K562 (cell line): ENCODE measurements around the gene UQCRC2. TPM values are rescaled to one million over a fixed set of nuclear protein-coding genes. Genes with fewer than 3 reads are reported as not detected.

ENCODE experiments used
- ATAC-seq: fragments of 200-7000 bp; cut with Tn5 transposase; 3 replicates; pipeline ENCODE4 v1.9.1; 2020; ENCODE audit warnings: moderate library complexity
- BruUV-seq: library from RNA; stranded (reverse); fragments of 400-500 nt; replicated peaks from 2 replicates; lab custom pipeline; 2021; lab: Mats Ljungman, UMichigan
- CTCF ChIA-PET: fragments of 300-600 bp; formaldehyde crosslinking; extraction: SDS; loops from one replicate; lab custom pipeline; 2021; ENCODE audit warnings: low intra/inter-chr PET ratio; lab: Yijun Ruan, JAX
- POLR2A ChIA-PET: fragments of 300-600, 350-650 bp; sonication (Branson Sonifier 250); formaldehyde crosslinking; extraction: SDS; loops from one replicate; lab custom pipeline; 2021; ENCODE audit warnings: antibody characterized with exemption, inconsistent platforms; lab: Yijun Ruan, JAX
- DNase-seq, 4 experiments: peaks; one replicate each; pipeline versions ENCODE4 v3.0.0 to v3.0.0-alpha.2; 2011 to 2018; ENCODE audit warnings: low spot score in 3 of 4, mixed read lengths in 3 of 4; ENCODE audit errors: extremely low read depth in 1 of 4
- FAIRE-seq: peaks from 2 replicates; lab custom pipeline; 2011; peaks lifted over from hg19 to GRCh38; lab: Jason Lieb, UNC
- H2AFZ ChIP-seq: 2 replicates; pipeline ENCODE4 v1.6.0; 2011; ENCODE audit warnings: low read depth, low read length, control low read depth, inconsistent platforms
- H3K27ac ChIP-seq: fragments of 200-600 bp; 3 replicates; pipeline ENCODE4 v1.8.0; 2011; ENCODE audit warnings: low read depth, mild to moderate bottlenecking, control low read depth, inconsistent platforms, low read length, moderate library complexity, mixed read lengths; ENCODE audit errors: extremely low read depth
- H3K27me3 ChIP-seq, 2 experiments: fragments of 300-600 bp in 1 of 2; 2 replicates in 1 of 2; 3 replicates in 1 of 2; pipeline versions ENCODE4 v1.6.0 to v1.8.0; 2011; ENCODE audit warnings: inconsistent platforms in 2 of 2, low read length in 2 of 2, mild to moderate bottlenecking in 1 of 2, mixed read lengths in 1 of 2, moderate library complexity in 1 of 2; ENCODE audit not compliant: control insufficient read depth in 2 of 2, insufficient read depth in 2 of 2
- H3K36me3 ChIP-seq: fragments of 300-600 bp; 3 replicates; pipeline ENCODE4 v1.8.0; 2011; ENCODE audit warnings: mild to moderate bottlenecking, low read length, inconsistent platforms; ENCODE audit not compliant: control insufficient read depth, insufficient read depth
- H3K4me1 ChIP-seq, 2 experiments: fragments of 200-600 bp in 1 of 2; replicated peaks in 1 of 2; 2 replicates in 1 of 2; 3 replicates in 1 of 2; pipeline versions ENCODE4 v1.5.1 to v1.8.0; 2011; ENCODE audit warnings: inconsistent platforms in 2 of 2, low read length in 2 of 2, mild to moderate bottlenecking in 1 of 2, mixed read lengths in 1 of 2, moderate library complexity in 1 of 2; ENCODE audit not compliant: control insufficient read depth in 2 of 2, insufficient read depth in 2 of 2
- H3K4me2 ChIP-seq: 2 replicates; pipeline ENCODE4 v1.6.1; 2011; ENCODE audit warnings: low read length, control low read depth, inconsistent platforms, mixed read lengths; ENCODE audit not compliant: insufficient read depth
- H3K4me3 ChIP-seq: fragments of 200-600 bp; sonication (generic), shearing (Covaris generic); 2 replicates; pipeline ENCODE4 v1.5.1; 2016; ENCODE audit warnings: control low read depth, inconsistent platforms
- H3K79me2 ChIP-seq: fragments of 200-600 bp; 3 replicates; pipeline ENCODE4 v1.8.0; 2011; ENCODE audit warnings: low read length, inconsistent platforms; ENCODE audit not compliant: control insufficient read depth, insufficient read depth
- H3K9ac ChIP-seq, 2 experiments: 2 replicates each; pipeline versions ENCODE4 v1.6.0 to v1.6.1; 2011; ENCODE audit warnings: low read depth in 2 of 2, low read length in 2 of 2, control low read depth in 1 of 2, inconsistent platforms in 1 of 2, mild to moderate bottlenecking in 1 of 2, mixed read lengths in 1 of 2; ENCODE audit not compliant: insufficient read depth in 1 of 2
- H3K9me1 ChIP-seq: one replicate; pipeline ENCODE4 v1.6.0; 2011; ENCODE audit warnings: inconsistent platforms, mild to moderate bottlenecking, low read length, moderate library complexity; ENCODE audit not compliant: control insufficient read depth, insufficient read depth
- H3K9me3 ChIP-seq: replicated peaks from 2 replicates; pipeline ENCODE4 v1.5.1; 2011; ENCODE audit warnings: low read depth, low read length, inconsistent platforms; ENCODE audit not compliant: control insufficient read depth, insufficient read depth
- H4K20me1 ChIP-seq: replicated peaks from 2 replicates; pipeline ENCODE4 v1.6.1; 2011; ENCODE audit warnings: low read length, inconsistent platforms, mixed read lengths; ENCODE audit not compliant: control insufficient read depth, insufficient read depth
- COPS2 ChIP-seq: fragments of 450-650 bp; conservative IDR thresholded peaks from 2 replicates; pipeline ENCODE4 v1.6.1; 2016; ENCODE audit warnings: mild to moderate bottlenecking, moderate library complexity
- MEF2D ChIP-seq: conservative IDR thresholded peaks from 2 replicates; pipeline ENCODE4 v1.6.1; 2016; ENCODE audit warnings: low read depth, missing genetic modification characterization, missing compliant biosample characterization
- MIER1 ChIP-seq: fragments of 450-650 bp; IDR thresholded peaks from 2 replicates; pipeline ENCODE4 v1.6.1; 2016; ENCODE audit warnings: antibody characterized with exemption, mild to moderate bottlenecking, low read depth
- NR2C1 ChIP-seq, 2 experiments: fragments of 450-650 bp; IDR thresholded peaks; 2 replicates each; pipeline ENCODE4 v1.6.1; 2017; ENCODE audit warnings: mild to moderate bottlenecking in 2 of 2, antibody characterized with exemption in 1 of 2, inconsistent platforms in 1 of 2, missing compliant biosample characterization in 1 of 2, missing genetic modification characterization in 1 of 2
- NR4A1 ChIP-seq, 2 experiments: fragments of 250-450 bp in 1 of 2; fragments of 450-650 bp in 1 of 2; sonication (Bioruptor Pico) in 1 of 2; IDR thresholded peaks; 2 replicates each; pipeline versions ENCODE4 v1.4.0 to v1.6.1; 2016 to 2020; ENCODE audit warnings: mild to moderate bottlenecking in 2 of 2, missing compliant biosample characterization in 1 of 2, missing genetic modification characterization in 1 of 2, moderate library complexity in 1 of 2
- POLR2A ChIP-seq: fragments of 450-650 bp; conservative IDR thresholded peaks from 2 replicates; pipeline ENCODE4 v1.6.1; 2016
- POLR2AphosphoS5 ChIP-seq: IDR thresholded peaks from 2 replicates; pipeline ENCODE4 v1.6.1; 2011; ENCODE audit warnings: mild to moderate bottlenecking, low read depth, low read length, moderate library complexity; ENCODE audit not compliant: control insufficient read depth, insufficient read depth
- POLR2B ChIP-seq: fragments of 450-650 bp; IDR thresholded peaks from 2 replicates; pipeline ENCODE4 v1.6.1; 2018; ENCODE audit warnings: low read depth; ENCODE audit not compliant: partially characterized antibody
- SETDB1 ChIP-seq: IDR thresholded peaks from one replicate; pipeline ENCODE4 v1.6.1; 2012; ENCODE audit warnings: low read length, control low read depth, inconsistent platforms
- SRSF7 ChIP-seq: fragments of 200-400 bp; formaldehyde crosslinking; optimal IDR thresholded peaks from 2 replicates; pipeline ENCODE3; 2017; ENCODE audit warnings: mild to moderate bottlenecking, low read depth, low read length
- SUPT5H ChIP-seq: fragments of 450-650 bp; IDR thresholded peaks from 2 replicates; pipeline ENCODE4 v1.6.1; 2016
- THAP7 ChIP-seq: fragments of 250-450 bp; sonication (Bioruptor Pico); IDR thresholded peaks from 2 replicates; pipeline ENCODE4 v1.5.0; 2021
- TRIM25 ChIP-seq: fragments of 450-650 bp; IDR thresholded peaks from 2 replicates; pipeline ENCODE4 v1.7.0; 2016; ENCODE audit warnings: borderline replicate concordance
- ZNF124 ChIP-seq: sonication (generic); formaldehyde crosslinking; IDR thresholded peaks from 2 replicates; pipeline ENCODE4 v1.8.1; 2022; ENCODE audit warnings: missing genetic modification reagents
- ZNF785 ChIP-seq: fragments of 250-450 bp; sonication (Bioruptor Pico); IDR thresholded peaks from 2 replicates; pipeline ENCODE4 v1.4.0; 2020; ENCODE audit warnings: mild to moderate bottlenecking
- WGBS: fragments of 100-300 bp; shearing (Covaris generic); methylation state at CpG from one replicate; pipeline ENCODE4 v1.1.6; 2016; ENCODE audit warnings: low coverage, mixed read lengths; ENCODE audit not compliant: insufficient coverage; ENCODE audit errors: missing lambda C conversion rate; 5-methylcytosine and 5-hydroxymethylcytosine counted together
- in situ Hi-C: fragments of 300-500 bp; cut with MboI; formaldehyde crosslinking; loops from 4 replicates; pipeline ENCODE4 v1.15.0; 2018; ENCODE audit warnings: inconsistent platforms, mixed read lengths
- intact Hi-C: fragments of 100-400 bp; cut with micrococcal nuclease; formaldehyde crosslinking; loops from 2 replicates; pipeline ENCODE4 v1.14.2; 2022
- polyA plus RNA-seq, 8 experiments: library from polyadenylated mRNA; depleted of rRNA in 4 of 8; stranded (reverse) in 5 of 8; unstranded in 3 of 8; fragments of >200 nt; fragmentation: Nextera tagmentation in 2 of 8; fragmentation: Illumina TruSeq in 1 of 8; extraction: Ambion mirVana in 2 of 8; extraction: Trizol in 1 of 8; gene quantifications; 2 replicates each; pipeline versions ENCODE4 v1.2.1 to v1.2.3, GENCODE V29; 2011 to 2014; ENCODE audit warnings: inconsistent platforms in 1 of 8, missing spikeins in 1 of 8
- total RNA-seq, 7 experiments: library from RNA; depleted of rRNA in 6 of 7; stranded (reverse); fragments of >200 nt in 6 of 7; fragmentation: Illumina TruSeq in 2 of 7; extraction: Trizol in 2 of 7; gene quantifications; 2 replicates each; pipeline versions ENCODE4 v1.2.1 to v1.2.3, GENCODE V29; 2011 to 2021; ENCODE audit warnings: low replicate concordance in 1 of 7
- TF ChIP-seq, protein P1 (sequence below): fragments of 450-650 bp; IDR thresholded peaks from 2 replicates; pipeline ENCODE4 v1.6.1; 2016; ENCODE audit warnings: missing biosample characterization, missing genetic modification characterization

The UQCRC2 gene
- total and polyA plus RNA-seq, 9 of the 15 experiments (the other 6 are each of a cell fraction or from before 2014, with no cell fraction given), result 177 to 516 (median 319) TPM

DNA sequence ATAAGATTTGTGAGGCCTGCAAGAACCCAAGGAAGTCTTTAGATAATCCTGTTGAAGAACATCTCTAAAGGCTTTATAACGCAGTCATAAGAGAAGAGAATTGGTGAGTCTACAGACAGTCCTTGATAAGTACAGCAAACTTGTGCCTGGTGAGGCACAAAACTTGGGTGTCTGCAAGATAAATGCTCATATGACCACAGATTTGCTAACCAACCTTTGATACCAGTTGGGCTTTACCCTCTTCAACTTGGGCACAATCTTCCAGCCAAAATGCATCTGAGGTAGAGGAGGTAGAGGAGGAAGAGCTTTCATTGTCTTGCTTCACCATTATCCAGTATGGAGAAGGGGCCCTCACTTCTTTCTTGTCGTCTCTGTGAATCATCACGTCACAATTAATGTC is 30.9 kb downstream of the UQCRC2 start:
- ChIA-PET POLR2A (interaction anchor here (1.1 kb wide), 1 partner anchor 15 kb away, joined by 3 read pairs; no protein-coding TSS in a partner anchor), CTCF (no interaction called here)
- no peaks in the 10 kb centered on the region for H4K20me1 ChIP-seq
- ATAC-seq (no peak), FAIRE-seq (no peak), DNase-seq (no peak)
- H3K9me3 ChIP-seq, result no peaks in the 10 kb centered on the region
- H3K9ac ChIP-seq, result no peak overlapping the region
- no peaks in the 10 kb centered on the region for H3K9me1 ChIP-seq
- H3K4me3 ChIP-seq, result no peak overlapping the region
- H3K4me1 ChIP-seq, result no peaks in the 10 kb centered on the region
- H3K27ac ChIP-seq, result no peak overlapping the region
- H3K4me2 ChIP-seq, result no peak overlapping the region
- H3K36me3 ChIP-seq, result peaks cover 69% of the 10 kb centered on the region
- WGBS, result 94% methylated on average over 3 of the region's 3 CpGs
- no peak overlapping the region for H2AFZ ChIP-seq
- in situ Hi-C loops, result no loop called here
- no peaks in the 10 kb centered on the region for H3K79me2 ChIP-seq
- H3K27me3 ChIP-seq, result no peaks in the 10 kb centered on the region
- intact Hi-C loops, result no loop called here
- no TSS peak for BruUV-seq
- TF ChIP-seq MEF2D (tag) (no peak), POLR2A (0 out of 2 replicates have a peak, but pooled peaks have one; percentile 42), SUPT5H (peak; percentile 45; the same call in 1 of the 2 replicates), NR2C1 (IDR thresholded peaks at IDR 0.05) (no peak), NR2C1 (tag; IDR thresholded peaks at IDR 0.05) (no peak), SETDB1 (no peak), POLR2B (peak; percentile 33), COPS2 (no peak), NR4A1 (CRISPR knock-in tag; IDR thresholded peaks at IDR 0.05) (no peak), NR4A1 (tag; IDR thresholded peaks at IDR 0.05) (no peak), ZNF124 (CRISPR knock-in tag) (no peak), ZNF785 (no peak), THAP7 (CRISPR knock-in tag) (no peak), POLR2AphosphoS5 (0 out of 2 replicates have a peak, but pooled peaks have one; percentile 50), MIER1 (no peak), SRSF7 (no peak), TRIM25 (no peak)
- TF ChIP-seq, protein P1, sequence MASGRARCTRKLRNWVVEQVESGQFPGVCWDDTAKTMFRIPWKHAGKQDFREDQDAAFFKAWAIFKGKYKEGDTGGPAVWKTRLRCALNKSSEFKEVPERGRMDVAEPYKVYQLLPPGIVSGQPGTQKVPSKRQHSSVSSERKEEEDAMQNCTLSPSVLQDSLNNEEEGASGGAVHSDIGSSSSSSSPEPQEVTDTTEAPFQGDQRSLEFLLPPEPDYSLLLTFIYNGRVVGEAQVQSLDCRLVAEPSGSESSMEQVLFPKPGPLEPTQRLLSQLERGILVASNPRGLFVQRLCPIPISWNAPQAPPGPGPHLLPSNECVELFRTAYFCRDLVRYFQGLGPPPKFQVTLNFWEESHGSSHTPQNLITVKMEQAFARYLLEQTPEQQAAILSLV (tag), result no peak
